Pancreas (tissue), 10 donors: ENCODE results near the gene TMEM145. TPM values are rescaled to one million over a fixed set of nuclear protein-coding genes. Genes with fewer than 3 reads are reported as not detected.

Experiments
- ATAC-seq, 4 donors: fragments of 200-7000 bp; cut with Tn5 transposase; one replicate each; pipeline versions ENCODE4 v1.8.0 to v1.9.1; 2020; ENCODE audit warnings: mild to moderate bottlenecking in 4 of 4, moderate library complexity in 4 of 4
- DNase-seq, 6 donors: peaks; one replicate each; pipeline ENCODE4 v3.0.0-alpha.2; 2020
- FAIRE-seq: peaks from 2 replicates; lab custom pipeline; 2012; peaks lifted over from hg19 to GRCh38; lab: Jason Lieb, UNC
- H3K27ac ChIP-seq, 4 donors: fragments of 200-600 bp; sonication (generic); 1 replicate in 3 of 4; 2 replicates in 1 of 4; pipeline versions ENCODE4 v1.5.0 to v1.8.0; 2020
- H3K27me3 ChIP-seq, 4 donors: fragments of 200-600 bp; one replicate each; pipeline ENCODE4 v1.8.0; 2021
- H3K36me3 ChIP-seq, 3 donors: fragments of 200-600 bp; sonication (generic) in 1 of 3; one replicate each; pipeline versions ENCODE4 v1.5.0 to v1.8.0; 2020 to 2021
- H3K4me1 ChIP-seq, 3 donors: fragments of 200-600 bp; one replicate each; pipeline ENCODE4 v1.8.0; 2021
- H3K4me3 ChIP-seq, 4 donors: fragments of 200-600 bp; sonication (generic) in 2 of 4; one replicate each; pipeline versions ENCODE4 v1.5.0 to v1.8.0; 2020 to 2021
- H3K9me3 ChIP-seq, 4 donors: fragments of 200-600 bp; one replicate each; pipeline ENCODE4 v1.8.0; 2021
- CTCF ChIP-seq, 4 donors: fragments of 200-600 bp; sonication (generic) in 3 of 4; IDR thresholded peaks; one replicate each; pipeline versions ENCODE4 v1.5.0 to v1.8.0; 2021; ENCODE audit warnings: antibody characterized with exemption in 4 of 4
- WGBS, 2 donors: extraction: QIAGEN DNeasy Blood & Tissue Kit; methylation state at CpG; one replicate each; pipeline ENCODE4 v1.1.7; 2013; 5-methylcytosine and 5-hydroxymethylcytosine counted together
- intact Hi-C, 3 donors: fragments of 100-400 bp; cut with DNase I; formaldehyde crosslinking; loops; one replicate each; pipeline versions ENCODE4 v1.11.1 to v1.14.2; 2022
- polyA plus RNA-seq, 2 donors: library from polyadenylated mRNA; stranded (reverse); fragments of 200-250 nt; gene quantifications; one replicate each; pipeline ENCODE4 v1.2.3, GENCODE V29; 2013
- total RNA-seq, 6 donors: library from RNA; stranded (reverse); fragmentation: NEBNext Ultra II Directional in 4 of 6; extraction: Animal tissue kit (Norgen Biotek cat#: 25700) in 4 of 6; gene quantifications; one replicate each; pipeline versions ENCODE4 v1.2.1 to v1.2.4, GENCODE V29; 2021 to 2023
- donor health status: healthy with polysubstance abuse.
- donor health status: DM: no; HTN: no; CAD: no; lungs with moderate emphysema.
- donor health status: DM: no; HTN: no; CAD: no.
- donor health status: control.
- donor health status: control.
- donor health status: Bipolar disorder and iron deficiency.
- donor health status: DM: yes; HTN: yes; CAD: no.
- donor health status: DM: no; HTN: no; CAD: no.
- donor health status: DM: no; HTN: no; CAD: no.
- donor health status: DM: yes; HTN: yes; CAD: no.

Gene TMEM145
- total and polyA plus RNA-seq, 8 donors, result 0.46 to 8.2 (median 1.0) TPM

- FAIRE-seq (no peak), ATAC-seq (no peak), DNase-seq (no peak)
- 82 to 85% methylated on average over 13 of the region's 13 CpGs for WGBS, 2 donors
- H3K27ac ChIP-seq, result no peak overlapping the region
- H3K4me3 ChIP-seq, result no peak overlapping the region
- TF ChIP-seq CTCF (IDR thresholded peaks at IDR 0.05), result no peak
- no peaks in the 10 kb centered on the region for H3K9me3 ChIP-seq
- H3K4me1 ChIP-seq, result no peaks in the 10 kb centered on the region
- H3K36me3 ChIP-seq, result no peaks in the 10 kb centered on the region
- intact Hi-C loops, result no loop called here
- H3K27me3 ChIP-seq, result no peaks in the 10 kb centered on the region
Measured at GRCh38 chr19:42317535-42317934, 4.4 kb downstream of the TMEM145 start.

- peaks cover 0 to 2% (median 0%) of the 10 kb centered on the region in 4 donors for H3K27me3 ChIP-seq
- ATAC-seq (no peak), FAIRE-seq (no peak), DNase-seq (no peak)
- H3K27ac ChIP-seq, result no peak overlapping the region
- intact Hi-C loops, result no loop called here
- H3K36me3 ChIP-seq, result no peaks in the 10 kb centered on the region
- peaks cover 0 to 6% (median 3%) of the 10 kb centered on the region in 3 donors for H3K4me1 ChIP-seq
- no peak overlapping the region for H3K4me3 ChIP-seq
- 74 to 78% methylated on average over 9 of the region's 9 CpGs for WGBS, 2 donors
- no peak for TF ChIP-seq CTCF (IDR thresholded peaks at IDR 0.05)
- no peaks in the 10 kb centered on the region for H3K9me3 ChIP-seq
Measured at GRCh38 chr19:42322305-42322704, 9.2 kb downstream of the TMEM145 start.

GRCh38 chr19:42323473-42323851 lies 10.4 kb downstream of the TMEM145 start:
- H3K9me3 ChIP-seq, result no peaks in the 10 kb centered on the region
- no peaks in the 10 kb centered on the region for H3K36me3 ChIP-seq
- TF ChIP-seq CTCF (IDR thresholded peaks at IDR 0.05), result no peak
- FAIRE-seq (no peak), ATAC-seq (no peak), DNase-seq (no peak)
- intact Hi-C loops, result no loop called here
- 36 to 48% methylated on average over 25 to 29 of the region's 29 CpGs for WGBS, 2 donors
- H3K4me3 ChIP-seq, result no peak overlapping the region
- H3K4me1 ChIP-seq, result peaks cover 0 to 6% (median 3%) of the 10 kb centered on the region in 3 donors
- peaks cover 0 to 2% (median 0%) of the 10 kb centered on the region in 4 donors for H3K27me3 ChIP-seq
- no peak overlapping the region for H3K27ac ChIP-seq

GRCh38 chr19:42323852-42324654 lies 10.9 kb downstream of the TMEM145 start:
- no peak for TF ChIP-seq CTCF (IDR thresholded peaks at IDR 0.05)
- 4 to 5% methylated on average over 35 to 92 of the region's 92 CpGs for WGBS, 2 donors
- peak overlapping the region in 2 of 4 donors; percentile 92 to 93 for H3K4me3 ChIP-seq

More at GRCh38 chr19:42323852-42324654, 10.9 kb downstream of the TMEM145 start:
- ATAC-seq (no peak), FAIRE-seq (no peak), DNase-seq (peak in 4 of 6 donors; percentile 22 to 81 (median 62))
- no peaks in the 10 kb centered on the region for H3K9me3 ChIP-seq
- peaks cover 0 to 6% (median 3%) of the 10 kb centered on the region in 3 donors for H3K4me1 ChIP-seq
- no peak overlapping the region for H3K27ac ChIP-seq
- no peaks in the 10 kb centered on the region for H3K36me3 ChIP-seq
- peaks cover 0 to 2% (median 0%) of the 10 kb centered on the region in 4 donors for H3K27me3 ChIP-seq
- intact Hi-C loops, result no loop called here
